ENCODE results near the gene MYT1. TPM values are rescaled to one million over a fixed set of nuclear protein-coding genes. Genes with fewer than 3 reads are reported as not detected.

The MYT1 gene
- total and polyA plus RNA-seq, 2 of the 13 experiments (the other 11 are each of a cell fraction or from before 2014, with no cell fraction given), result 0.58 to 2.5 TPM

DNA sequence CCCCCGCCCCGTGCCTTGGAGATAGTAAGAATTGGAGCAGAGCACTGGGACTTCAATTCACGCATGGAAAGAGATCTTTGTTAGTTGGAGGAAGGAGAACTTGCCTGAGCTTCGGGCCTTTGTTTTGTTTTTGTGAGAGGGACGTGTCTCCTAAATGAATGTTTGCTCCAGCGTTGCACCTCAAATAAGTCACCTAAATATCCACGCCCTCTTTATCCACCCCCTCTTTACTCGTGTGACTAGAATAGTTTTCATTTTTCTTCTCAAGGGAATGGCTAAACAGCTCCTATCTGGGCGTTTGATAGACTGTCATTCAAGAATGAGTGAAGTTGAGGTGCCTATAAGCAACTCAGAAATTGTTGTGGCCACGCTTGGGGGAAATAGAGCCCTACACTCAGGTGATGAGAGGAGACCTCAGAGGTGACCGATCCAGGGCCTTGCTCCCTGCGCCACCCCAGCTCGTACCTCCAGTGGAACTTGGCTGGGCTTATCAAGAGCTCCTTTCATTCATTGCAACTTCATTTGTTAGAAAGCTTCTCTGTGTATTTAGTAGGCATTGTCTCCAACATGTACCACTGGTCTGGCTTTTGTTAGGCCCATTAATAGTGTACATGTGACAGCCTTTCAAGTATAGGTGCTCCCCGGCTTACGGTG, 92.2 kb downstream of the MYT1 start (continued):
- TF ChIP-seq ZNF512 (CRISPR knock-in tag; IDR thresholded peaks at IDR 0.05), result no peak
- TF ChIP-seq ZNF33B (CRISPR knock-in tag; IDR thresholded peaks at IDR 0.05), result no peak
- TF ChIP-seq RFX1 (IDR thresholded peaks at IDR 0.05), result no peak
- no peak for TF ChIP-seq HOXD1 (CRISPR knock-in tag; IDR thresholded peaks at IDR 0.05)
- TF ChIP-seq ZNF446 (CRISPR knock-in tag; IDR thresholded peaks at IDR 0.05), result no peak
- TF ChIP-seq HINFP (CRISPR knock-in tag; IDR thresholded peaks at IDR 0.05; ENCODE audit: low read depth), result no peak
- TF ChIP-seq ZNF101 (CRISPR knock-in tag; IDR thresholded peaks at IDR 0.05; ENCODE audit: borderline replicate concordance, low read depth), result 0 out of 2 replicates have a peak, but pooled peaks have one; percentile 14

- no peak for ATAC-seq
- no peak overlapping the region for H2AFZ ChIP-seq (ENCODE audit: low read length)
- CTCF ChIA-PET (ENCODE audit: low intra/inter-chr PET ratio, low total read pairs), result no interaction called here
- peak overlapping the region; percentile 83; the same call in 1 of the 2 replicates for H3K9ac ChIP-seq (ENCODE audit: insufficient read depth, low read depth, low read length)
- H3K27ac ChIP-seq (ENCODE audit: extremely low read length, insufficient read depth, low read length), result no peak overlapping the region
- no peaks in the 10 kb centered on the region for H3K9me3 ChIP-seq (ENCODE audit: low read length)
- peaks cover 63% of the 10 kb centered on the region for H3K4me1 ChIP-seq (ENCODE audit: insufficient read depth, low read length)
- peak overlapping the region; percentile 94 for H3K4me2 ChIP-seq (ENCODE audit: low read depth, low read length)
- H3K4me3 ChIP-seq (replicated peaks in 1 of 3; ENCODE audit: insufficient read depth in 1 of 3, low read depth in 2 of 3, low read length in 3 of 3), result peak overlapping the region in 2 of 3 experiments; percentile 68 to 80; a peak in 3 of 6 replicates
- in situ Hi-C loops (cut with HindIII; ENCODE audit: extremely low pct_ligation_motif_present, low pct_unique_long_range_greater_than_20kb), result no loop called here
- H3K79me2 ChIP-seq (ENCODE audit: insufficient read depth, low read length), result peaks cover 28% of the 10 kb centered on the region
- no TSS peak for BruUV-seq (replicated peaks)
- POLR2A ChIA-PET, result interaction anchor here (2.0 to 7.3 kb wide), 4 partner anchors 11 to 178 kb away, joined by 9 to 157 read pairs (median 28); partner anchors contain the start of genes OPRL1 and RGS19
- H3K36me3 ChIP-seq (replicated peaks in 1 of 2; ENCODE audit: control insufficient read depth in 1 of 2, insufficient read depth in 2 of 2, low read length in 2 of 2), result peaks cover 9 to 21% of the 10 kb centered on the region in 2 experiments; a peak in 4 of 5 replicates
- 97% methylated on average over 13 of the region's 13 CpGs for WGBS (ENCODE audit: low lambda C conversion rate)
- no peaks in the 10 kb centered on the region; a peak in 1 of 5 replicates for H3K27me3 ChIP-seq (ENCODE audit: control insufficient read depth in 1 of 2, insufficient read depth in 2 of 2, low read length in 2 of 2)
- H4K20me1 ChIP-seq (ENCODE audit: insufficient read depth, low read length), result no peaks in the 10 kb centered on the region
- no peak for FAIRE-seq
- intact Hi-C loops (cut with micrococcal nuclease; ENCODE audit: unreplicated experiment), result no loop called here
- no peak for DNase-seq (ENCODE audit: low spot score)
- TF ChIP-seq HDAC6 (IDR thresholded peaks at IDR 0.05; ENCODE audit: low read depth, low read length), result no peak
- no peak for TF ChIP-seq NFRKB (IDR thresholded peaks at IDR 0.05)
- 0 out of 2 replicates have a peak, but pooled peaks have one; percentile 19 for TF ChIP-seq HDAC1 (CRISPR knock-in tag; IDR thresholded peaks at IDR 0.05)
- TF ChIP-seq, protein P1, sequence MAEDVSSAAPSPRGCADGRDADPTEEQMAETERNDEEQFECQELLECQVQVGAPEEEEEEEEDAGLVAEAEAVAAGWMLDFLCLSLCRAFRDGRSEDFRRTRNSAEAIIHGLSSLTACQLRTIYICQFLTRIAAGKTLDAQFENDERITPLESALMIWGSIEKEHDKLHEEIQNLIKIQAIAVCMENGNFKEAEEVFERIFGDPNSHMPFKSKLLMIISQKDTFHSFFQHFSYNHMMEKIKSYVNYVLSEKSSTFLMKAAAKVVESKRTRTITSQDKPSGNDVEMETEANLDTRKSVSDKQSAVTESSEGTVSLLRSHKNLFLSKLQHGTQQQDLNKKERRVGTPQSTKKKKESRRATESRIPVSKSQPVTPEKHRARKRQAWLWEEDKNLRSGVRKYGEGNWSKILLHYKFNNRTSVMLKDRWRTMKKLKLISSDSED (CRISPR knock-in tag; IDR thresholded peaks at IDR 0.05), result no peak
- TF ChIP-seq ZC3H13 (CRISPR knock-in tag; IDR thresholded peaks at IDR 0.05), result 0 out of 2 replicates have a peak, but pooled peaks have one; percentile 37
- TF ChIP-seq THAP7 (CRISPR knock-in tag; IDR thresholded peaks at IDR 0.05), result 0 out of 2 replicates have a peak, but pooled peaks have one; percentile 24
- TF ChIP-seq ZNF816 (CRISPR knock-in tag; IDR thresholded peaks at IDR 0.05; ENCODE audit: borderline replicate concordance), result 0 out of 2 replicates have a peak, but pooled peaks have one; percentile 35
- no peak for TF ChIP-seq ZNF431 (CRISPR knock-in tag; IDR thresholded peaks at IDR 0.05; ENCODE audit: borderline replicate concordance, low read depth)
- TF ChIP-seq ATF7 (IDR thresholded peaks at IDR 0.05), result peak; percentile 59
- TF ChIP-seq ATF7 (CRISPR knock-in tag; IDR thresholded peaks at IDR 0.05), result no peak
- TF ChIP-seq ZSCAN12 (CRISPR knock-in tag; IDR thresholded peaks at IDR 0.05), result 0 out of 2 replicates have a peak, but pooled peaks have one; percentile 38
Measured at GRCh38 chr20:64257107-64257757, 93.0 kb downstream of the MYT1 start.

Data from HepG2 (cell line).